Erythroblast (primary cell): ENCODE results near the gene MCRIP2.

Experiments
- GATA1 ChIP-seq: IDR thresholded peaks from 2 replicates; pipeline ENCODE4 v1.6.1; 2011; ENCODE audit warnings: low read depth, mild to moderate bottlenecking, control low read depth, low read length, moderate library complexity
- POLR2A ChIP-seq: IDR thresholded peaks from 2 replicates; pipeline ENCODE4 v1.6.1; 2011; ENCODE audit warnings: mild to moderate bottlenecking, low read length

GRCh38 chr16:667780-668518 lies 26.3 kb downstream of the MCRIP2 start, which contains the start of gene RHOT2:
- TF ChIP-seq POLR2A (peak; percentile 55), GATA1 (no peak)
